NB4 (cell line): Measurements from ENCODE around the gene CGB1.

Experiments used
- DNase-seq: peaks from one replicate; pipeline ENCODE4 v3.0.0; 2010; ENCODE audit warnings: low read depth
- H3K4me3 ChIP-seq: one replicate; pipeline ENCODE4 v1.5.1; 2011; ENCODE audit warnings: mild to moderate bottlenecking, low read depth, low read length, moderate library complexity
- CTCF ChIP-seq: IDR thresholded peaks from one replicate; pipeline ENCODE4 v1.5.1; 2012; ENCODE audit warnings: low read depth, low read length
- MAX ChIP-seq: IDR thresholded peaks from 2 replicates; pipeline ENCODE4 v1.6.1; 2011; ENCODE audit warnings: low read depth, low read length
- MYC ChIP-seq: IDR thresholded peaks from 2 replicates; pipeline ENCODE4 v1.6.1; 2011; ENCODE audit warnings: low read depth, low read length

Gene CGB1

GRCh38 chr19:48985711-48986110, 51.0 kb downstream of the CGB1 start:
- no peak overlapping the region for H3K4me3 ChIP-seq
- no peak for TF ChIP-seq CTCF
- no peak for TF ChIP-seq MYC
- no peak for TF ChIP-seq MAX

More at GRCh38 chr19:48985711-48986110, 51.0 kb downstream of the CGB1 start:
- no peak for DNase-seq
